PC-3 (cell line): ENCODE measurements around the gene APOC1. TPM values are rescaled to one million over a fixed set of nuclear protein-coding genes. Genes with fewer than 3 reads are reported as not detected.

Experiments
- ATAC-seq: fragments of 200-7000 bp; cut with Tn5 transposase; 2 replicates; pipeline ENCODE4 v1.9.1; 2020; ENCODE audit warnings: mild to moderate bottlenecking, moderate library complexity
- BruUV-seq: library from RNA; stranded (reverse); fragments of 400-500 nt; replicated peaks from 2 replicates; lab custom pipeline; 2021; lab: Mats Ljungman, UMichigan
- CTCF ChIA-PET: fragments of 300-600 bp; sonication (Branson Sonifier 250); formaldehyde crosslinking; loops from one replicate; lab custom pipeline; 2022; ENCODE audit warnings: antibody characterized with exemption; lab: Charles Lee
- POLR2A ChIA-PET: fragments of 300-600 bp; sonication (Branson Sonifier 250); formaldehyde crosslinking; loops from one replicate; lab custom pipeline; 2022; ENCODE audit warnings: antibody characterized with exemption; ENCODE audit not compliant: unreplicated experiment; lab: Charles Lee
- DNase-seq: peaks from one replicate; pipeline ENCODE4 v3.0.0-alpha.2; 2015
- H2AFZ ChIP-seq: fragments of 300-600 bp; sonication (generic); 2 replicates; pipeline ENCODE4 v1.6.0; 2016; ENCODE audit warnings: antibody characterized with exemption, low read length
- H3F3A ChIP-seq: fragments of 300-600 bp; sonication (generic); one replicate; pipeline ENCODE4 v1.6.0; 2017; ENCODE audit warnings: antibody characterized with exemption, low read length, control low read depth, mild to moderate bottlenecking; ENCODE audit not compliant: unreplicated experiment
- H3K27ac ChIP-seq: fragments of 300-600 bp; sonication (generic); 2 replicates; pipeline ENCODE4 v1.5.1; 2016; ENCODE audit warnings: mild to moderate bottlenecking, low read length
- H3K27me3 ChIP-seq: fragments of 300-600 bp; sonication (generic); 2 replicates; pipeline ENCODE4 v1.6.1; 2016; ENCODE audit warnings: low read length, mixed read lengths
- H3K36me3 ChIP-seq: fragments of 300-600 bp; sonication (generic); 2 replicates; pipeline ENCODE4 v1.6.1; 2016; ENCODE audit warnings: low read depth, mixed run types, low read length, mixed read lengths
- H3K4me1 ChIP-seq: fragments of 300-600 bp; sonication (generic); 2 replicates; pipeline ENCODE4 v1.5.1; 2016; ENCODE audit warnings: low read length; ENCODE audit not compliant: insufficient read depth
- H3K4me2 ChIP-seq: fragments of 300-600 bp; sonication (generic); 2 replicates; pipeline ENCODE4 v1.6.0; 2016; ENCODE audit warnings: low read length
- H3K4me3 ChIP-seq: fragments of 300-600 bp; sonication (generic); 2 replicates; pipeline ENCODE4 v1.5.1; 2016; ENCODE audit warnings: mild to moderate bottlenecking, low read length, mixed read lengths
- H3K79me2 ChIP-seq: fragments of 300-600 bp; sonication (generic); 2 replicates; pipeline ENCODE4 v1.6.1; 2017; ENCODE audit warnings: low read length, mixed read lengths
- H3K9ac ChIP-seq: fragments of 300-600 bp; sonication (generic); 2 replicates; pipeline ENCODE4 v1.6.0; 2016; ENCODE audit warnings: mild to moderate bottlenecking, low read length
- H3K9me2 ChIP-seq: fragments of 300-600 bp; sonication (generic); replicated peaks from 2 replicates; pipeline ENCODE4 v1.6.1; 2016; ENCODE audit warnings: mixed run types, low read length, mixed read lengths
- H3K9me3 ChIP-seq: fragments of 300-600 bp; sonication (generic); 2 replicates; pipeline ENCODE4 v1.6.1; 2016; ENCODE audit warnings: low read length, mixed read lengths
- H4K20me1 ChIP-seq: fragments of 300-600 bp; sonication (generic); 2 replicates; pipeline ENCODE4 v1.6.1; 2016; ENCODE audit warnings: low read length, mixed read lengths
- CTCF ChIP-seq: fragments of 300-600 bp; sonication (generic); conservative IDR thresholded peaks from 2 replicates; pipeline ENCODE4 v1.5.1; 2017; ENCODE audit warnings: antibody characterized with exemption, low read depth, mild to moderate bottlenecking, low read length
- EZH2 ChIP-seq: fragments of 300-600 bp; sonication (generic); IDR thresholded peaks from one replicate; pipeline ENCODE4 v1.6.1; 2017; ENCODE audit warnings: antibody characterized with exemption, mild to moderate bottlenecking, low read length; ENCODE audit not compliant: unreplicated experiment
- EZH2phosphoT487 ChIP-seq: fragments of 300-600 bp; sonication (generic); IDR thresholded peaks from 2 replicates; pipeline ENCODE4 v1.6.1; 2018; ENCODE audit warnings: mild to moderate bottlenecking, antibody characterized with exemption, low read length, borderline replicate concordance
- intact Hi-C: fragments of 100-400 bp; cut with micrococcal nuclease; formaldehyde crosslinking; loops from 2 replicates; pipeline ENCODE4 v1.9.0; 2023
- total RNA-seq: library from RNA; depleted of rRNA; stranded (reverse); fragments of >200 nt; gene quantifications from 2 replicates; pipeline ENCODE4 v1.2.3, GENCODE V29; 2014

The APOC1 gene
- total RNA-seq, 1 experiment from 2014 or later = 3.3 TPM

GRCh38 chr19:44951179-44952159, 37.1 kb downstream of the APOC1 start:
- peaks cover 13% of the 10 kb centered on the region for H3K79me2 ChIP-seq
- no peaks in the 10 kb centered on the region for H3K9me3 ChIP-seq
- H3K9me2 ChIP-seq = no peaks in the 10 kb centered on the region
- H3K36me3 ChIP-seq = no peaks in the 10 kb centered on the region
- peak overlapping the region; percentile 4; the same call in 1 of the 2 replicates for H3K4me3 ChIP-seq
- H3K9ac ChIP-seq = no peak overlapping the region
- intact Hi-C loops = loop anchor here (2.0 kb wide), 1 partner anchor 41 kb away; no protein-coding TSS in a partner anchor
- H2AFZ ChIP-seq = peak overlapping the region; percentile 71
- H3K4me1 ChIP-seq = peaks cover 4% of the 10 kb centered on the region; the same call in 1 of the 2 replicates
- TF ChIP-seq CTCF (peak; percentile 86), EZH2phosphoT487 (no peak)
- no peaks in the 10 kb centered on the region for H3K27me3 ChIP-seq
- H3K4me2 ChIP-seq = peak overlapping the region; percentile 66
- ChIA-PET POLR2A (no interaction called here), CTCF (no interaction called here)
- peak; percentile 71 for DNase-seq
- H4K20me1 ChIP-seq = 0 out of 2 replicates have a peak, but pooled peaks cover 5% of the 10 kb centered on the region
- BruUV-seq = no TSS peak
- ATAC-seq = peak; percentile 49
- H3F3A ChIP-seq = no peaks in the 10 kb centered on the region
- no peak overlapping the region for H3K27ac ChIP-seq

GRCh38 chr19:44954278-44954648, 39.9 kb downstream of the APOC1 start:
- Histone ChIP-seq H3K9me2 (no peaks in the 10 kb centered on the region), H3K27me3 (no peaks in the 10 kb centered on the region), H3K4me2 (peak overlapping the region; percentile 99), H3F3A (no peaks in the 10 kb centered on the region), H2AFZ (peak overlapping the region; percentile 98), H3K27ac (peak overlapping the region; percentile 92), H4K20me1 (peaks cover 22% of the 10 kb centered on the region; the same call in 1 of the 2 replicates), H3K9me3 (no peaks in the 10 kb centered on the region), H3K9ac (peak overlapping the region; percentile 97), H3K36me3 (no peaks in the 10 kb centered on the region), H3K79me2 (peaks cover 41% of the 10 kb centered on the region), H3K4me1 (peaks cover 11% of the 10 kb centered on the region; the same call in 1 of the 2 replicates), H3K4me3 (peak overlapping the region; percentile 95)
- intact Hi-C loops = no loop called here
- DNase-seq = no peak
- no TSS peak for BruUV-seq
- no peak for TF ChIP-seq EZH2phosphoT487
- TF ChIP-seq EZH2 = no peak
- no peak for TF ChIP-seq CTCF
- CTCF ChIA-PET = no interaction called here
- POLR2A ChIA-PET = no interaction called here
- no peak for ATAC-seq
